ENCODE data around the gene TLE2. TPM values are rescaled to one million over a fixed set of nuclear protein-coding genes. Genes with fewer than 3 reads are reported as not detected.
"Not testable (repeated sequence)": the region's sequence is repeated elsewhere in the genome, so short reads cannot be mapped to it uniquely, and the experiment has no call there.

Gene TLE2
- total RNA-seq, 4 donors from 2014 or later: 4.6 to 45.2 (median 29.2) TPM

DNA sequence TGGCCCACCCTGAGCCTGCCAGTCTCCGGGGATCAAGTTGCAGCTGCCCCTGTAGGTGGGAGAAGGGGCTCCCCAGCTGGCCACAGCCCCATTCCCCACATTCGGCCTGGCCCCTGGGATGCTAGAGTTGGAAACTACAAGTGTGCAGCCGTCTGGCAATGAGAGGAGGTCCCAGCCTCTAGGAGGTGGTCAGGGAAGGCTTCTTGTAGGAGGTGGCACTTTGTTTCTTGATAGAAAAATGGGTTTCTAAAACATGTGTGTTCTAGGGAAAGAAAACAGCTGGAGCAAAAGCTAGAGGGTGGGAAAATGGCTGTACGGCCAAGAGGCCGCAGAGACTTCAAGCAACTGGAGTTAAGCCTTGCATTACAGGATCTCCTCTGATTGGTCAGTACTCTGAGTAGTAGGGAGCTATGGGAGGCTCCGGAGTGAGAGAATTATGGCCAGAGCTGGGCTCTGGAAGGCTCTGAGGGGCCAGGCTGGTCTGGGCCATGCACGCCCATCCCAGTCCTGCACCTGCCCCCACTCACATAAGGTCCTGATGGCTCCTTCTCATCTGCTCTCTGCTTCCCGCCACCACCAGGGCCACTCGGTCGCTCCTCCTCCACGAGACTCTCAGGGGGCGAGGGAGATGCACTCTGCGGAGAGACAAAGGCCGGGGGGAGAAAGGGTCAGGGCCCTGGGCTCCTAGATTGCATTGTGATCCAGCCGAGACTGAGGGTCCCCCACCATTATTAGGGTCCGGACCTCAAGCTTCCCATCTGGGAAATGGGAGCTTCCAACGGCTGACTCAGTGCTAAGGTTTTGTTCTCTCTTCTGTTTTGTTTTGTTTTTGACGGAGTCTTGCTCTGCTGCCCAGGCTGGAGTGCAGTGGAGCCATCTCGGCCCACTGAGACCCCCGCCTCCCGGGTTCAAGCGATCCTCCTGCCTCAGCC is 13.7 kb downstream of the TLE2 start:
- no peaks in the 10 kb centered on the region for H3K9me3 ChIP-seq
- H3K27me3 ChIP-seq: no peaks in the 10 kb centered on the region
- no peak overlapping the region for H3K4me3 ChIP-seq
- H3K36me3 ChIP-seq: no peaks in the 10 kb centered on the region
- no peaks in the 10 kb centered on the region for H3K4me1 ChIP-seq
- no peak overlapping the region for H3K27ac ChIP-seq
- DNase-seq: no peak
- TF ChIP-seq POLR2A (IDR thresholded peaks at IDR 0.05) (no peak), CTCF (IDR thresholded peaks at IDR 0.05) (no peak)

DNA sequence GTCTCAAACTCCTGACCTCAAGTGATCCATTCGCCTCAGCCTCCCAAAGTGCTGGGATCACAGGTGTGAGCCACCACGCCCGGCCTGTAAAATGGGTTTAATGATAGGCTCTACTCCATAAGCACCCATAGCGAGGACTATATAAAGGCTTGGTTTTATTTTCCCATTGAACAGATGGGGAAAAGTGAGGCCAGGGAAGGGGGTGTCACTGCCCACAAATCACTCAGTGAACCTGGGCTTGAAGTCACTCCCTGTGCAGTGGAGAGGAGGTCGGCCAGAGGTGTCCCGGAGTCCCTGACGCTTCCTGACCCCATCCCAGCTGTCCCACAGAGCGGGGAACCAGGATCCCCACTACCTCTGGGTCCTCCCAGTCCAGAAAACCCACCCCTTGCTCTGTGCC is 14.9 kb downstream of the TLE2 start:
- TF ChIP-seq CTCF (IDR thresholded peaks at IDR 0.05) (no peak), POLR2A (IDR thresholded peaks at IDR 0.05) (no peak)
- DNase-seq: no peak
- Histone ChIP-seq H3K9me3 (no peaks in the 10 kb centered on the region), H3K27me3 (no peaks in the 10 kb centered on the region), H3K27ac (no peak overlapping the region), H3K4me3 (no peak overlapping the region), H3K36me3 (no peaks in the 10 kb centered on the region), H3K4me1 (no peaks in the 10 kb centered on the region)

GRCh38 chr19:3013263-3013725 is 15.8 kb downstream of the TLE2 start:
- no peak for TF ChIP-seq POLR2A (IDR thresholded peaks at IDR 0.05)
- TF ChIP-seq CTCF (IDR thresholded peaks at IDR 0.05): no peak
- DNase-seq: no peak
- no peak overlapping the region for H3K27ac ChIP-seq

GRCh38 chr19:3012621-3013262 is 16.3 kb downstream of the TLE2 start:
- DNase-seq: no peak
- H3K36me3 ChIP-seq: no peaks in the 10 kb centered on the region
- H3K9me3 ChIP-seq: no peaks in the 10 kb centered on the region
- H3K4me1 ChIP-seq: no peaks in the 10 kb centered on the region
- no peak overlapping the region for H3K27ac ChIP-seq
- no peaks in the 10 kb centered on the region for H3K27me3 ChIP-seq
- TF ChIP-seq POLR2A (IDR thresholded peaks at IDR 0.05): no peak
- TF ChIP-seq CTCF (IDR thresholded peaks at IDR 0.05): no peak
- no peak overlapping the region for H3K4me3 ChIP-seq

More at GRCh38 chr19:3013263-3013725, 15.8 kb downstream of the TLE2 start:
- Histone ChIP-seq H3K27me3 (no peaks in the 10 kb centered on the region), H3K4me3 (no peak overlapping the region), H3K4me1 (no peaks in the 10 kb centered on the region), H3K36me3 (no peaks in the 10 kb centered on the region), H3K9me3 (no peaks in the 10 kb centered on the region)

- H3K27ac ChIP-seq, H3K36me3 ChIP-seq, H3K4me1 ChIP-seq, H3K27me3 ChIP-seq, H3K9me3 ChIP-seq, H3K4me3 ChIP-seq, DNase-seq: not testable (repeated sequence)
Measured at GRCh38 chr19:3012059-3012458, 17.0 kb downstream of the TLE2 start.

DNA sequence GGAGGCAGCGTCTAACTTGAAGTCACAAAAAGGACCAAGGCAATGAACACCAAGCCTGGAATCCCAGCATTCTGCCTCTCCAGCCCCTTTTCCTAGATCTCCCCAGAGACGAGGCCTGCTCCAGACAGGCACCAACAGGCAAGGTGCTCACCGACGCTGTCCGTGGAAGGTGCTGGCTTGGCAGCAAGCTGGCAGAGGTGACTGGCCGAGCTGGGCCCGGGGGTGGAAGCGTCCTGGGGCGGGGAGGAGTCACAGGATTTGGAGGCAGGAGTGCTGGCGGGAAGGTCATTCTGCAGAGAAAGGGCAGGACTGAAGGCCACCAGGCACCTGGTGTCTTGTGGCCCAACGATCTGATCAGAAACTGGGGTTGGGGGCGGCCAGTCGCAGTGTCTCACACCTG is 18.2 kb downstream of the TLE2 start:
- H3K9me3 ChIP-seq: no peaks in the 10 kb centered on the region
- no peaks in the 10 kb centered on the region for H3K36me3 ChIP-seq
- no peaks in the 10 kb centered on the region for H3K27me3 ChIP-seq
- TF ChIP-seq CTCF (IDR thresholded peaks at IDR 0.05): no peak
- TF ChIP-seq POLR2A (IDR thresholded peaks at IDR 0.05): no peak
- no peak for DNase-seq
- no peak overlapping the region for H3K27ac ChIP-seq
- H3K4me3 ChIP-seq: no peak overlapping the region
- no peaks in the 10 kb centered on the region for H3K4me1 ChIP-seq
